Measurements from ENCODE around the gene FAM111A. TPM values are rescaled to one million over a fixed set of nuclear protein-coding genes. Genes with fewer than 3 reads are reported as not detected.

The FAM111A gene
- polyA plus RNA-seq, 1 of the 3 experiments (the other 2 are of a cell fraction): 5.9 TPM

DNA sequence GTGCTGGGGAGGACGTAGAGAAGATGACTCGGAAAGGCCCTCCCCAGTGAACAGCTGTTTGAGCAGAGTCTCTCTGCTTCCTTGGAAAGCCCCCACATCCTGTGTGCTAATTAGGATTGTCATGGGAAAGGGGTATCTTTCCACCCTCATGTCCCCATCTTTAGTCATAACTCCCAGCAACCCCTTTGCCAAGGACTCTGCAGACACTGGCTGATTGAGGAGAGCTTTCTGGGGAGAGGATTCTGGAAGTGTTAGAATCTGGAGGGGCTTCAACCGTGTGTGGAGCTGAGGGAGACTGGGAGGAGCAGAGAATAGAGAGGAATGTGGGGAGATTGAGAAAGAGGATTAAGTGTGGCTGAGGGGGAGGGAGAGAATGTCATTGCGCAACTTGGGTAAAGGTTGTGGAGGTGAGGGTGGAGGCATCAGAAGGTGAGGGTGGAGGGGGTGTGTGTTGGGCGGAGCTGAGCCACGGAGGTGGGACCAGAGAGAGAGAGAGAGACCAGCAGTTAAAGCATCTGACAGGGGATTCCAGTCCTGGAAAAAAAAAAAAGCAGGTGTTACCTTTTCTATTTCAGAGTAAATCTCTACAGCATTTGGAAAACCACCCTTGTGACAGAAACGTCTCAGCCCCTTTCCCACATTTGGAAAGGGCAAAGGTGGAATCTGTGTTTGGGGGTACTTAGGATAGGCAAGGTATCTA lies 31.5 kb downstream of the FAM111A start:
- no peak for DNase-seq
- Histone ChIP-seq H3K79me2 (ENCODE audit: insufficient read depth) (no peaks in the 10 kb centered on the region), H3F3A (replicated peaks; ENCODE audit: insufficient read depth) (no peaks in the 10 kb centered on the region), H3K4me1 (ENCODE audit: control insufficient read depth in 1 of 2, insufficient read depth in 2 of 2, low read depth in 1 of 2, low read length in 1 of 2) (peaks cover 0 to 12% of the 10 kb centered on the region in 2 experiments; a peak in 1 of 4 replicates), H3K9ac (no peak overlapping the region), H3K36me3 (replicated peaks in 1 of 2; ENCODE audit: control insufficient read depth in 1 of 2, insufficient read depth in 2 of 2, low read length in 1 of 2) (no peaks in the 10 kb centered on the region), H3K27ac (ENCODE audit: low read depth in 2 of 2, low read length in 1 of 2) (no peak overlapping the region), H4K20me1 (ENCODE audit: insufficient read depth) (no peaks in the 10 kb centered on the region), H3K27me3 (ENCODE audit: insufficient read depth) (peaks cover 39% of the 10 kb centered on the region), H3K9me2 (no peaks in the 10 kb centered on the region), H3K9me3 (no peaks in the 10 kb centered on the region), H3K4me3 (ENCODE audit: low read depth in 2 of 2, low read length in 1 of 2) (no peak overlapping the region), H2AFZ (ENCODE audit: low read depth) (no peak overlapping the region), H3K4me2 (no peak overlapping the region)
- TF ChIP-seq SMC3 (IDR thresholded peaks at IDR 0.05; ENCODE audit: low read depth, low read length) (no peak), RXRA (IDR thresholded peaks at IDR 0.05; ENCODE audit: borderline replicate concordance, low read depth) (no peak), MEF2A (IDR thresholded peaks at IDR 0.05; ENCODE audit: borderline replicate concordance, low read depth) (no peak), EZH2phosphoT487 (IDR thresholded peaks at IDR 0.05; ENCODE audit: borderline replicate concordance, low read depth) (no peak), TAF1 (IDR thresholded peaks at IDR 0.05; ENCODE audit: borderline replicate concordance, low read depth, low read length) (no peak), RCOR1 (IDR thresholded peaks at IDR 0.05; ENCODE audit: low read length) (no peak), GATA2 (CRISPR knock-in tag; IDR thresholded peaks at IDR 0.05) (no peak), POLR2AphosphoS5 (IDR thresholded peaks at IDR 0.05; ENCODE audit: low read depth, low read length) (no peak), FOXM1 (IDR thresholded peaks at IDR 0.05; ENCODE audit: low read depth) (no peak), RAD21 (IDR thresholded peaks at IDR 0.05; ENCODE audit: low read length) (no peak), ELF1 (IDR thresholded peaks at IDR 0.05) (no peak), PBX3 (IDR thresholded peaks at IDR 0.05) (no peak), SIN3A (IDR thresholded peaks at IDR 0.05; ENCODE audit: borderline replicate concordance, low read depth, low read length) (no peak), TCF12 (IDR thresholded peaks at IDR 0.05) (no peak)
- POLR2A ChIA-PET: interaction anchor here (0.6 kb wide), 1 partner anchor 20 kb away, joined by 3 read pairs; no protein-coding TSS in a partner anchor
- 62% methylated on average over 7 of the region's 7 CpGs for WGBS (ENCODE audit: low lambda C conversion rate)
- CTCF ChIA-PET: interaction anchor here (0.6 to 6.5 kb wide), 6 partner anchors 11 to 179 kb away, joined by 3 to 58 read pairs (median 4); no protein-coding TSS in a partner anchor

- no peak overlapping the region for H3K27ac ChIP-seq (ENCODE audit: low read depth in 2 of 2, low read length in 1 of 2)
- peaks cover 33% of the 10 kb centered on the region for H3K27me3 ChIP-seq (ENCODE audit: insufficient read depth)
- H3K4me1 ChIP-seq (ENCODE audit: control insufficient read depth in 1 of 2, insufficient read depth in 2 of 2, low read depth in 1 of 2, low read length in 1 of 2): peaks cover 0 to 12% of the 10 kb centered on the region in 2 experiments; a peak in 1 of 4 replicates
- 69% methylated on average over 4 of the region's 7 CpGs for WGBS (ENCODE audit: low lambda C conversion rate)
- DNase-seq: no peak
- H3F3A ChIP-seq (replicated peaks; ENCODE audit: insufficient read depth): no peaks in the 10 kb centered on the region
- H3K9me2 ChIP-seq: no peaks in the 10 kb centered on the region
- ChIA-PET POLR2A (no interaction called here), CTCF (interaction anchor here (0.6 to 6.5 kb wide), 6 partner anchors 10 to 180 kb away, joined by 3 to 58 read pairs (median 4); no protein-coding TSS in a partner anchor)
- no peak overlapping the region for H2AFZ ChIP-seq (ENCODE audit: low read depth)
- H3K9me3 ChIP-seq: no peaks in the 10 kb centered on the region
- H4K20me1 ChIP-seq (ENCODE audit: insufficient read depth): no peaks in the 10 kb centered on the region
- no peak overlapping the region for H3K9ac ChIP-seq
- no peak overlapping the region for H3K4me2 ChIP-seq
- no peak overlapping the region for H3K4me3 ChIP-seq (ENCODE audit: low read depth in 2 of 2, low read length in 1 of 2)
- TF ChIP-seq, protein P1, sequence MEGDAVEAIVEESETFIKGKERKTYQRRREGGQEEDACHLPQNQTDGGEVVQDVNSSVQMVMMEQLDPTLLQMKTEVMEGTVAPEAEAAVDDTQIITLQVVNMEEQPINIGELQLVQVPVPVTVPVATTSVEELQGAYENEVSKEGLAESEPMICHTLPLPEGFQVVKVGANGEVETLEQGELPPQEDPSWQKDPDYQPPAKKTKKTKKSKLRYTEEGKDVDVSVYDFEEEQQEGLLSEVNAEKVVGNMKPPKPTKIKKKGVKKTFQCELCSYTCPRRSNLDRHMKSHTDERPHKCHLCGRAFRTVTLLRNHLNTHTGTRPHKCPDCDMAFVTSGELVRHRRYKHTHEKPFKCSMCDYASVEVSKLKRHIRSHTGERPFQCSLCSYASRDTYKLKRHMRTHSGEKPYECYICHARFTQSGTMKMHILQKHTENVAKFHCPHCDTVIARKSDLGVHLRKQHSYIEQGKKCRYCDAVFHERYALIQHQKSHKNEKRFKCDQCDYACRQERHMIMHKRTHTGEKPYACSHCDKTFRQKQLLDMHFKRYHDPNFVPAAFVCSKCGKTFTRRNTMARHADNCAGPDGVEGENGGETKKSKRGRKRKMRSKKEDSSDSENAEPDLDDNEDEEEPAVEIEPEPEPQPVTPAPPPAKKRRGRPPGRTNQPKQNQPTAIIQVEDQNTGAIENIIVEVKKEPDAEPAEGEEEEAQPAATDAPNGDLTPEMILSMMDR (IDR thresholded peaks at IDR 0.05): no peak
- TF ChIP-seq MEF2A (IDR thresholded peaks at IDR 0.05; ENCODE audit: borderline replicate concordance, low read depth): no peak
- no peak for TF ChIP-seq RCOR1 (IDR thresholded peaks at IDR 0.05; ENCODE audit: low read length)
- TF ChIP-seq ZBTB33 (IDR thresholded peaks at IDR 0.05; ENCODE audit: borderline replicate concordance, low read depth): no peak
- no peak for TF ChIP-seq RAD21 (IDR thresholded peaks at IDR 0.05; ENCODE audit: low read length)
- TF ChIP-seq SMC3 (IDR thresholded peaks at IDR 0.05; ENCODE audit: low read depth, low read length): no peak
- H3K79me2 ChIP-seq (ENCODE audit: insufficient read depth): no peaks in the 10 kb centered on the region
- no peaks in the 10 kb centered on the region for H3K36me3 ChIP-seq (replicated peaks in 1 of 2; ENCODE audit: control insufficient read depth in 1 of 2, insufficient read depth in 2 of 2, low read length in 1 of 2)
Observed at GRCh38 chr11:59174664-59175033, 32.0 kb downstream of the FAM111A start.
